GM18502 (cell line): ENCODE results near the gene CKM.
"Not testable (repeated sequence)": the region's sequence is repeated elsewhere in the genome, so short reads cannot be mapped to it uniquely, and the experiment has no call there.

Experiments used
- ATAC-seq: cut with Tn5 transposase; IDR thresholded peaks from one replicate; pipeline ENCODE4 v1.9.1; 2021; ENCODE audit warnings: mild to moderate bottlenecking; ENCODE audit not compliant: unreplicated experiment, poor library complexity

CKM gene

GRCh38 chr19:45350477-45351058 is 27.9 kb upstream of the CKM start:
- ATAC-seq: no peak

GRCh38 chr19:45349430-45349941 is 26.8 kb upstream of the CKM start:
- no peak for ATAC-seq

GRCh38 chr19:45349126-45349415 is 26.4 kb upstream of the CKM start:
- ATAC-seq: no peak

- ATAC-seq: no peak
Observed at GRCh38 chr19:45348367-45349125, 25.9 kb upstream of the CKM start.

- ATAC-seq: no peak
Observed at GRCh38 chr19:45347570-45348366, 25.1 kb upstream of the CKM start.

GRCh38 chr19:45346449-45346848 is 23.8 kb upstream of the CKM start:
- ATAC-seq: no peak

- no peak for ATAC-seq
Observed at GRCh38 chr19:45345506-45345860, 22.8 kb upstream of the CKM start.

GRCh38 chr19:45344621-45345505 is 22.2 kb upstream of the CKM start:
- no peak for ATAC-seq

- no peak for ATAC-seq
Observed at GRCh38 chr19:45342911-45343310, 20.2 kb upstream of the CKM start.

GRCh38 chr19:45340899-45341453 is 18.3 kb upstream of the CKM start:
- ATAC-seq: no peak

- no peak for ATAC-seq
Observed at GRCh38 chr19:45340232-45340898, 17.7 kb upstream of the CKM start, which contains the start of gene KLC3. Gene KLC3, plus strand, starts transcription at chr19:45340750. Its CDS starts 4,792 bp downstream, at chr19:45345542.

- no peak for ATAC-seq
Observed at GRCh38 chr19:45339629-45340028, 17.0 kb upstream of the CKM start.

- no peak for ATAC-seq
Observed at GRCh38 chr19:45336696-45337251, 14.1 kb upstream of the CKM start.

GRCh38 chr19:45334881-45335280 is 12.2 kb upstream of the CKM start:
- ATAC-seq: not testable (repeated sequence)

- no peak for ATAC-seq
Observed at GRCh38 chr19:45333609-45334303, 11.1 kb upstream of the CKM start.

- ATAC-seq: no peak
Observed at GRCh38 chr19:45331411-45331810, 8.7 kb upstream of the CKM start.

GRCh38 chr19:45327404-45328143 is 4.9 kb upstream of the CKM start:
- ATAC-seq: no peak

- no peak for ATAC-seq
Observed at GRCh38 chr19:45324349-45324907, 1.8 kb upstream of the CKM start.
